ENCODE measurements around the gene LHCGR. TPM values are rescaled to one million over a fixed set of nuclear protein-coding genes. Genes with fewer than 3 reads are reported as not detected.
"Not testable (repeated sequence)": the region's sequence is repeated elsewhere in the genome, so short reads cannot be mapped to it uniquely, and the experiment has no call there.

Gene LHCGR
- total and polyA plus RNA-seq, 3 experiments from 2014 or later: not detected

- CTCF ChIA-PET: no interaction called here
- peaks cover 16 to 30% of the 10 kb centered on the region in 2 donors for H3K27me3 Mint-ChIP-seq
Measured at GRCh38 chr2:48756289-48756688, 765 bp upstream of the LHCGR start.

GRCh38 chr2:48754874-48755273 lies 650 bp downstream of the LHCGR start:
- no peak for DNase-seq
- H3K4me1 ChIP-seq (ENCODE audit: insufficient read depth, low read length): no peaks in the 10 kb centered on the region
- H3K4me1 Mint-ChIP-seq: no peaks in the 10 kb centered on the region
- H3K9me3 ChIP-seq (ENCODE audit: low read length): no peaks in the 10 kb centered on the region
- ChIA-PET POLR2A (no interaction called here), CTCF (no interaction called here)
- H3K4me3 Mint-ChIP-seq: no peak overlapping the region
- H3K27ac Mint-ChIP-seq: no peak overlapping the region
- no peaks in the 10 kb centered on the region for H3K27me3 ChIP-seq (ENCODE audit: insufficient read depth, low read length, poor library complexity, severe bottlenecking)
- H3K27me3 Mint-ChIP-seq: peaks cover 16 to 30% of the 10 kb centered on the region in 2 donors
- H3K36me3 Mint-ChIP-seq: no peaks in the 10 kb centered on the region
- peaks cover 0 to 5% (median 0%) of the 10 kb centered on the region in 5 donors for H3K9me3 Mint-ChIP-seq
- H3K36me3 ChIP-seq (ENCODE audit: insufficient read depth, low read length): no peaks in the 10 kb centered on the region
- H3K4me3 ChIP-seq (ENCODE audit: low read length): no peak overlapping the region
- no peak overlapping the region for H3K27ac ChIP-seq (ENCODE audit: low read depth, low read length)

More at GRCh38 chr2:48756289-48756688, 765 bp upstream of the LHCGR start:
- no peaks in the 10 kb centered on the region for H3K9me3 ChIP-seq (ENCODE audit: low read length)
- no peaks in the 10 kb centered on the region for H3K36me3 ChIP-seq (ENCODE audit: insufficient read depth, low read length)
- Mint-ChIP-seq H3K4me3 (no peak overlapping the region), H3K27ac (no peak overlapping the region), H3K4me1 (no peaks in the 10 kb centered on the region), H3K36me3 (no peaks in the 10 kb centered on the region), H3K9me3 (peaks cover 0 to 9% (median 0%) of the 10 kb centered on the region in 5 donors)
- DNase-seq: no peak
- H3K4me3 ChIP-seq (ENCODE audit: low read length): no peak overlapping the region
- no peaks in the 10 kb centered on the region for H3K4me1 ChIP-seq (ENCODE audit: insufficient read depth, low read length)
- POLR2A ChIA-PET: no interaction called here
- H3K27ac ChIP-seq (ENCODE audit: low read depth, low read length): no peak overlapping the region
- no peaks in the 10 kb centered on the region for H3K27me3 ChIP-seq (ENCODE audit: insufficient read depth, low read length, poor library complexity, severe bottlenecking)

- H3K4me1 Mint-ChIP-seq: no peaks in the 10 kb centered on the region
- H3K27ac Mint-ChIP-seq: no peak overlapping the region
- Histone ChIP-seq H3K4me3 (ENCODE audit: low read length) (no peak overlapping the region), H3K27ac (ENCODE audit: low read depth, low read length) (no peak overlapping the region), H3K36me3 (ENCODE audit: insufficient read depth, low read length) (no peaks in the 10 kb centered on the region), H3K9me3 (ENCODE audit: low read length) (no peaks in the 10 kb centered on the region), H3K4me1 (ENCODE audit: insufficient read depth, low read length) (no peaks in the 10 kb centered on the region), H3K27me3 (ENCODE audit: insufficient read depth, low read length, poor library complexity, severe bottlenecking) (no peaks in the 10 kb centered on the region)
- H3K4me3 Mint-ChIP-seq: no peak overlapping the region
- ChIA-PET CTCF (no interaction called here), POLR2A (no interaction called here)
- peaks cover 0 to 4% (median 0%) of the 10 kb centered on the region in 5 donors for H3K9me3 Mint-ChIP-seq
- H3K36me3 Mint-ChIP-seq: no peaks in the 10 kb centered on the region
- DNase-seq: no peak
- peaks cover 14 to 30% of the 10 kb centered on the region in 2 donors for H3K27me3 Mint-ChIP-seq
Measured at GRCh38 chr2:48753228-48753627, 2.3 kb downstream of the LHCGR start.

- CTCF ChIA-PET: no interaction called here
- Histone ChIP-seq H3K4me3 (ENCODE audit: low read length) (no peak overlapping the region), H3K27ac (ENCODE audit: low read depth, low read length) (no peak overlapping the region), H3K27me3 (ENCODE audit: insufficient read depth, low read length, poor library complexity, severe bottlenecking) (no peaks in the 10 kb centered on the region), H3K9me3 (ENCODE audit: low read length) (no peaks in the 10 kb centered on the region), H3K4me1 (ENCODE audit: insufficient read depth, low read length) (no peaks in the 10 kb centered on the region), H3K36me3 (ENCODE audit: insufficient read depth, low read length) (no peaks in the 10 kb centered on the region)
- Mint-ChIP-seq H3K27me3 (peaks cover 9 to 14% of the 10 kb centered on the region in 2 donors), H3K4me3 (no peak overlapping the region), H3K27ac (no peak overlapping the region), H3K4me1 (no peaks in the 10 kb centered on the region), H3K9me3 (peaks cover 0 to 2% (median 0%) of the 10 kb centered on the region in 5 donors), H3K36me3 (no peaks in the 10 kb centered on the region)
- no peak for DNase-seq
- POLR2A ChIA-PET: no interaction called here
Measured at GRCh38 chr2:48750128-48750739, 5.3 kb downstream of the LHCGR start.

- H3K27me3 ChIP-seq (ENCODE audit: insufficient read depth, low read length, poor library complexity, severe bottlenecking): no peaks in the 10 kb centered on the region
- POLR2A ChIA-PET: no interaction called here
- H3K9me3 ChIP-seq (ENCODE audit: low read length): no peaks in the 10 kb centered on the region
- no peak overlapping the region for H3K4me3 ChIP-seq (ENCODE audit: low read length)
- DNase-seq: no peak
- no peaks in the 10 kb centered on the region for H3K36me3 ChIP-seq (ENCODE audit: insufficient read depth, low read length)
- H3K27ac Mint-ChIP-seq: no peak overlapping the region
- H3K4me1 Mint-ChIP-seq: no peaks in the 10 kb centered on the region
- no peak overlapping the region for H3K4me3 Mint-ChIP-seq
- no peaks in the 10 kb centered on the region for H3K4me1 ChIP-seq (ENCODE audit: insufficient read depth, low read length)
- CTCF ChIA-PET: no interaction called here
- peaks cover 0 to 2% (median 0%) of the 10 kb centered on the region in 5 donors for H3K9me3 Mint-ChIP-seq
- H3K27ac ChIP-seq (ENCODE audit: low read depth, low read length): no peak overlapping the region
- no peaks in the 10 kb centered on the region for H3K36me3 Mint-ChIP-seq
- peaks cover 2 to 8% of the 10 kb centered on the region in 2 donors for H3K27me3 Mint-ChIP-seq
Measured at GRCh38 chr2:48749291-48750127, 6.0 kb downstream of the LHCGR start.

GRCh38 chr2:48747319-48747718 lies 8.2 kb downstream of the LHCGR start:
- DNase-seq: no peak
- Mint-ChIP-seq H3K27ac (no peak overlapping the region), H3K27me3 (no peaks in the 10 kb centered on the region), H3K36me3 (no peaks in the 10 kb centered on the region), H3K4me3 (no peak overlapping the region), H3K4me1 (no peaks in the 10 kb centered on the region), H3K9me3 (peaks cover 0 to 2% (median 0%) of the 10 kb centered on the region in 5 donors)
- no peaks in the 10 kb centered on the region for H3K4me1 ChIP-seq (ENCODE audit: insufficient read depth, low read length)
- no peaks in the 10 kb centered on the region for H3K36me3 ChIP-seq (ENCODE audit: insufficient read depth, low read length)
- H3K27me3 ChIP-seq (ENCODE audit: insufficient read depth, low read length, poor library complexity, severe bottlenecking): no peaks in the 10 kb centered on the region
- no peak overlapping the region for H3K4me3 ChIP-seq (ENCODE audit: low read length)
- H3K27ac ChIP-seq (ENCODE audit: low read depth, low read length): no peak overlapping the region
- POLR2A ChIA-PET: no interaction called here
- CTCF ChIA-PET: no interaction called here
- no peaks in the 10 kb centered on the region for H3K9me3 ChIP-seq (ENCODE audit: low read length)

- H3K27me3 ChIP-seq (ENCODE audit: insufficient read depth, low read length, poor library complexity, severe bottlenecking); H3K4me3 ChIP-seq (ENCODE audit: low read length); H3K27me3 Mint-ChIP-seq; CTCF ChIA-PET; H3K27ac ChIP-seq (ENCODE audit: low read depth, low read length); H3K9me3 Mint-ChIP-seq; DNase-seq; H3K36me3 ChIP-seq (ENCODE audit: insufficient read depth, low read length); H3K4me1 ChIP-seq (ENCODE audit: insufficient read depth, low read length); H3K4me1 Mint-ChIP-seq; H3K27ac Mint-ChIP-seq; H3K36me3 Mint-ChIP-seq; POLR2A ChIA-PET; H3K4me3 Mint-ChIP-seq; H3K9me3 ChIP-seq (ENCODE audit: low read length): not testable (repeated sequence)
Measured at GRCh38 chr2:48739236-48739635, 16.3 kb downstream of the LHCGR start.

- Histone ChIP-seq H3K9me3 (ENCODE audit: low read length) (no peaks in the 10 kb centered on the region), H3K4me1 (ENCODE audit: insufficient read depth, low read length) (no peaks in the 10 kb centered on the region), H3K4me3 (ENCODE audit: low read length) (no peak overlapping the region), H3K27me3 (ENCODE audit: insufficient read depth, low read length, poor library complexity, severe bottlenecking) (no peaks in the 10 kb centered on the region), H3K36me3 (ENCODE audit: insufficient read depth, low read length) (no peaks in the 10 kb centered on the region), H3K27ac (ENCODE audit: low read depth, low read length) (no peak overlapping the region)
- Mint-ChIP-seq H3K9me3 (peaks cover 0 to 3% (median 0%) of the 10 kb centered on the region in 5 donors), H3K4me3 (no peak overlapping the region), H3K36me3 (no peaks in the 10 kb centered on the region), H3K4me1 (no peaks in the 10 kb centered on the region), H3K27me3 (peaks cover 0 to 4% of the 10 kb centered on the region in 2 donors), H3K27ac (no peak overlapping the region)
- ChIA-PET POLR2A (no interaction called here), CTCF (no interaction called here)
- no peak for DNase-seq
Measured at GRCh38 chr2:48738806-48739205, 16.7 kb downstream of the LHCGR start.

All from CD8-positive, alpha-beta memory T cell (primary cell).